H1 (cell line): Measurements from ENCODE around the gene HES4. TPM values are rescaled to one million over a fixed set of nuclear protein-coding genes. Genes with fewer than 3 reads are reported as not detected.

Source experiments
- EZH2 ChIP-seq: fragments of 200-600 bp; sonication (generic); IDR thresholded peaks from 2 replicates; pipeline ENCODE4 v1.7.1; 2012; ENCODE audit warnings: low read depth, mild to moderate bottlenecking, moderate library complexity, low read length, inconsistent platforms; ENCODE audit not compliant: severe bottlenecking
- JUN ChIP-seq: IDR thresholded peaks from 2 replicates; pipeline ENCODE4 v1.6.1; 2011; ENCODE audit warnings: low read depth, mild to moderate bottlenecking, improper control_type of control experiment, low read length
- POLR2A ChIP-seq, 2 experiments: IDR thresholded peaks; 1 replicate in 1 of 2; 2 replicates in 1 of 2; pipeline ENCODE4 v1.6.1; 2011; ENCODE audit warnings: low read depth in 2 of 2, low read length in 2 of 2, mild to moderate bottlenecking in 2 of 2; ENCODE audit errors: control extremely low read depth in 1 of 2
- TCF12 ChIP-seq: IDR thresholded peaks from 2 replicates; pipeline ENCODE4 v1.6.1; 2011; ENCODE audit warnings: low read depth, mild to moderate bottlenecking, low read length
- polyA plus RNA-seq, 7 experiments: library from polyadenylated mRNA; depleted of rRNA in 3 of 7; stranded (reverse) in 5 of 7; unstranded in 2 of 7; fragments of >200 nt in 5 of 7; fragments of 200-250 nt in 2 of 7; gene quantifications; 1 replicate in 5 of 7; 2 replicates in 1 of 7; 4 replicates in 1 of 7; pipeline versions ENCODE4 v1.2.1 to v1.2.3, GENCODE V29; 2011 to 2013; ENCODE audit warnings: missing spikeins in 2 of 7, mixed read lengths in 2 of 7
- total RNA-seq: library from RNA; stranded (reverse); fragmentation: NEBNext Ultra II Directional; extraction: Animal tissue kit (Norgen Biotek cat#: 25700); gene quantifications from 2 replicates; pipeline ENCODE4 v1.2.1, GENCODE V29; 2021

The HES4 gene
- total and polyA plus RNA-seq, 2 of the 8 experiments (the other 6 are each of a cell fraction or from before 2014, with no cell fraction given) = 2.8 to 3.5 TPM

DNA sequence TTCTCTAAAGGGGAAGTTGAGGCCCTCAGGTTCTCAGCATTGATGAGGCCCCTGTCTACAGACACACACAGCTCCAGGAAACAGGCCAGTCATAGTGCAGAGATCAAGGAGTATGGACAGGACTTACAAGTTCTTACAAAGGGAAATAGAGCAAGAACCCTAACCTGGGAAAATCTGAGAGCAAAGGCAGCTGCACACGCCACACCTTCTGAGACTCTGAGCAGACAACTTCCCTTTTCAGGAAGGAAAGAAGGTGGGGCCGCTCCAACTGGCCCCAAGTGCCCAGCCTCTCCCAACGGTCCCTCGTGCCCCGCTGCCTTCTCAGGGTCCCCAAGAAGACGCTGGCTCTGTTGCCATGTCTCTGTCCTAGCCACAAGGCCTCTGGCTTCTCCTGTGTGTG lies 44.4 kb downstream of the HES4 start (continued):
- TF ChIP-seq EZH2 (no peak), TCF12 (no peak), POLR2A (IDR thresholded peaks at IDR 0.05; ENCODE audit: control extremely low read depth in 1 of 2, low read depth in 2 of 2, low read length in 2 of 2) (no peak), JUN (no peak)
